NCI-H345 (cell line): ENCODE results near the gene ABHD4.
"Not testable (repeated sequence)": the region's sequence is repeated elsewhere in the genome, so short reads cannot be mapped to it uniquely, and the experiment has no call there.

ENCODE experiments used
- DNase-seq: peaks from one replicate; lab custom pipeline; 2025; lab: John Stamatoyannopoulos, UW

Gene ABHD4

DNA sequence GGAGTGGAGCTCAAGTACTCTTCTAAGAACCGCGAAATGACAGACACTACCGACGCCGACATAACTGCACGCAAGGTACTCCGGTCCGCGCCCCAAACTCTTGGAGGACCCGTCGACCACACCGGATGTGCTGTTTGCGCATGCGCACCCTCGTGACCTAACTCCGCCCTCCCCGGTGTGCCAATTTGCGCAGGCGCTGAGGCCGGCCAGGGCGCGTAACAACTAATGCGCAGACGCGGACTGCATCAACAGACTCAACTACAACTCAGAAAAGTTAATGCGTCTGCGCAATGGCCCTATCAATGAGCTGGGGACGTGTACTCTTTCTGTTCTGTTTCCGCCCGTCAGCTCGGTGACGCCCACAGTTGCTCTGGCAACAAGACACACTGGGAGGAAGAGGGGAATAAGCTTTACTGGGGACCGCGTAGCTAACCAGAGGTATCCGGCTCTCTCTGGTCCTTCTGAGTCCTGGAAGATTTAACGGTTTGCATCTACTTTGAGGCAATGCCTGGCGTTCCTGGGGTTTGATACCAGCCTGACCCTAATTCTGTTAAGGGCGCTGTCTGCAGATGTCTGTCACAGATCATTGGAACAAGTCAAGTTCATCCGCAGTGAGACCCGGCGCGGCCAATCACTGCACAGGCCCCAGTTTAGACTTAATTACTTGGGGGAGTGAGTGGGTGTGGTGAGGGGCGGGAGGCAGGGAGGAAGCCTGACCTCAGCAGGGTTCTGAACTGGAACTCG is 8.8 kb upstream of the ABHD4 start, which contains the start of gene DAD1:
DAD1 (minus strand) TSS at position 129 of the 744 bp plus-strand sequence; CDS start at position 62, 67 bp downstream.
- peak; percentile 99 for DNase-seq

DNA sequence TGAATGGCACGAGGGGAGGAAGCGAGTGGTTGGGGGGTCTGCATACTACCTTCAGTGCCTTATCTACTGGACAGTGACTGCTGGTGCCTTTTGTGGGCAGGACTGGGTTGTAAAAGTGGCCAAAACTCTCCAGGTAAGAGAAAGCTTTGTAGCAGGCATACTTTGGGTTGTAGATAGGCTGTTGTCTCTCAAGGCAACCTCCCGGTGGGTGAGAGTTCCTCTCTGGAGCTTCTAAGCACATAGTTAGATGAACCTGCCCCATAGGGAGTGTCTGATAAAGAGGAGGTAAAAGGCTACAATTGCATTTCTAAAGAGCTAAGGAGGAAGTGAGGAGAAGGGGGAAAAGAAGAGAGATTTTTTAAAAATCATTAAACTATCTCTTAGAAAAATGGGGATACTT is 4.9 kb upstream of the ABHD4 start:
- DNase-seq = no peak

DNA sequence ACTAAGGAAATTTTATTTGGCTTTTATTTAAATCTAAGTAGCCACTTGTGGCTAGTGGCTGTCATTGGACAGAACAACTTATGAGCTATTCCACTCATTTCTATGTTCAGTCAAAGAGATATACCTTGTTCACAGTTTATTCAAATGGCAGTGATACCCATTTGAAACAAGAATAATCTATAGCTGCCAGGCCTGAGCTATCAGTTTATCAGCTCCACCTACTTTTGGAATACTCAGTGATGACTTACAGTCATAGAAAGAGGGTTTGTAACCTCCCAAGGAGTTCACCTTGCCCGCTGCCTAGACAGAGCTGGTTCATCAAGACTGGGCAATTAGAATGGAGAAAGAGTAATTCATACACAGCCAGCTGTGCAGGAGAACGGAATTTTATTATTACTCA is 4.5 kb upstream of the ABHD4 start:
- no peak for DNase-seq

DNA sequence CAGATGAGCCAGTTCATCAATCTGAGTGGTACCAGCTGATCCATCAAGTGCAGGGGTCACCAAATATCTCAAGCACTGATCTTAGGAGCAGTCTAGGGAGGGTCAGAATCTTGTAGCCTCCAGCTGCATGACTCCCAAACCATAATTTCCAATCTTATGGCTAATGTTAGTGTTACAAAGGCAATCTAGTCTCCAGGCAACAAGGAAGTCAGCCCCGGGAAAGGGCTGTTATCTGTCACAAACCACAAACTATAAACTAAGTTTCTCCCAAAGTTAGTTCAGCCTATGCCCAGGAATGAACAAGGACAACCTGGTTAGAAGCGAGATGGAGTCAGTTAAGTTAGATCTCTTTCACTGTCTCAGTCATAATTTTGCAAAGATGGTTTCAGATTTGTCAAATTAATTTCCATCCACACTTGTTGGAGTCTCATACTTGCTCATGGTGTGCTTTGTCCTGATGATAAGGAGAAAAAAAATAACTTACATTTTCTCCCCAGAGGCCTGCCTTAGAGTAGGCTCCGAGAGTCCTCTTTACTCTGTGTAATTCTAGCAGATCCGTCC is 3.9 kb upstream of the ABHD4 start:
- no peak for DNase-seq

DNA sequence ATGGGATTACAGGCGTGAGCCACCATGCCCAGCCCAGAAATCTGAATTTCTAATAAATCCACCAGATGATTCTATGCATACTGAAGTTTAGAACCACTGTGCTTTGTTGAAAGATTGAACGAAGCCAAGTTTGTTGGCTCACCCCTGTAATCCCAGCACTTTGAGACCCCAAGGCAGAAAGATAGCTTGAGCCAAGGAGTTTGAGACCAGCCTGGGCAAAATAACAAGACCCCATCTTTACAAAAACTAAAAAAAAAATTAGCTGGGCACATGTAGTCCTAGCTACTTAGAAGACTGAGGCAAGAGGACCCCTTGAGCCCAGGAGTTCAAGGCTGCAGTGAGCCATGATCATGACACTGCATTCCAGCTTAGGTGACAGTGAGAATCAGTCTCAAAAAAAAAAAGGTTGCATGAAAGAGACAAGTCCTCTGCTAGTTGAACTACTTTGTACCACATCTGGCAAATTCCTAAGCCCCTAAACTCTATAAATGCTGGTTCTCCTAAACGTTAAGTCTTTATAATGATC is 1.7 kb upstream of the ABHD4 start:
- no peak for DNase-seq

DNA sequence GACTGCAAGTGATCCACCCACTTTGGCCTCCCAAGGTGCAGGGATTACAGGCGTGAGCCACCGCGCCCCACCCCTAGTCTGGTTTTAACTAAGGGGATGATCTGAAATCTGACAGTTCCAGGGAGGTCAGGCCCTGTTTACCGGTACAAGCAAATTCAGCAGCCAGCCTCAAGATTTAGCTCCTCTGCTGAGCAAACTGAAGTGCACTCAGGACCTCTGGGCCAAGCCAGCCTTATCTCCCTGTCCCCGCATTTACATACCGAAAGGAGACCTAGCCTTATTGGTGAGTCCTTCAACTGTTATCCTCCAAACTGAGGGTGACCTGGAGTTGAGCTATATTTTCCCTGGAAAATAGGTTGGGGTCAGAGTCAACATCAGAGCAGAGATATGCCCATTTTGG is 835 bp upstream of the ABHD4 start:
- no peak for DNase-seq

DNA sequence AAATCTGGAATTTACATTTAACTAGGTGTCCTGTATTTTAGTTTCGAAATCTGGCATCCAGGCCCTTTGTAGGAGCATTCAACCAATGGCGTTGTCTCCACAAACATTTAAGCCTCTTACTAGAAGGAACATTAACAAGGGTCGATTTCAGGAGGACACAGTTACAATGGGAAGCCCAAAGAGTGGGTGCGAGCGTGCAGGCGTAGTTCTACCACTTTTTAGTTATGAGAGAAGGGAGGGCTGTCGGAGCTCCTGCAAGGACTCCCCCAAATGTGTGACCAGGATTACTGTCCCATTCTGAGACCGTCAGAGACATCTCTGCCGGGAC is 365 bp upstream of the ABHD4 start:
- no peak for DNase-seq

DNA sequence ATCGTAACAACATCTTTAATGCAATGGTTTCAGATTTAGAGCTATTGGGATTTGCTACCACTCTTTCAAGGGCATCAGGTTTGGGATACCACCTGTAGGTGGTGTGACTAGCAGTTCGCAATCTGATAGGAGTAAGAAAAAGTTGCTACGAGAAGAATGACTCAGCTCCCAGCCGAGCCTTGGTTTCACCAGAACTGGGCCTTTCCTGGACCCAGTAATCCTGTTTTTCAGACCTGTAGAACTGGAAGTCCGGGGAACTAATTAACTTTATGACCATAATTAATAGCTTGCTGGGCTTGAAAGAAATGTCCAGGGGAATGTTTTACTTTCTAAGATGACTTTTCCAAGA is 770 bp downstream of the ABHD4 start:
- DNase-seq = peak; percentile 35

DNA sequence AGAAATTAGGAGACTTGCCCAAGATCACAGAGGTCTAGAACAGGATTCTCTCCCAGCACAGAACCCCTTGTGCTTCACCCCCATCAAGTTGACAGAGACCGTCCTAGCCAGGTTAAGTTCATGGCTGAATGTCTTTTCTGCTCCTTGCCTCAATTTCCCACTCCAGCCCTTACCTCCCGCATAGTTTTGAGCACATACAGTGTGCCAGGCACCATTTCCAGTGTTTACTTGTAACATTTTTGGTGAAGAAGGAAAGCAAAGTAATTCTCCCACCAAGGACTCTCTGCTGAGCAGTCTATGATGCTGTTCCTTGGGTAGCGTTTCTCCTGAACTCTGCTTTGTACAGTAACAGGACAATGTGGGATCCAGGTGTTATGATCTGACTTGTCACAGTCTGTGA is 1.2 kb downstream of the ABHD4 start:
- no peak for DNase-seq

DNA sequence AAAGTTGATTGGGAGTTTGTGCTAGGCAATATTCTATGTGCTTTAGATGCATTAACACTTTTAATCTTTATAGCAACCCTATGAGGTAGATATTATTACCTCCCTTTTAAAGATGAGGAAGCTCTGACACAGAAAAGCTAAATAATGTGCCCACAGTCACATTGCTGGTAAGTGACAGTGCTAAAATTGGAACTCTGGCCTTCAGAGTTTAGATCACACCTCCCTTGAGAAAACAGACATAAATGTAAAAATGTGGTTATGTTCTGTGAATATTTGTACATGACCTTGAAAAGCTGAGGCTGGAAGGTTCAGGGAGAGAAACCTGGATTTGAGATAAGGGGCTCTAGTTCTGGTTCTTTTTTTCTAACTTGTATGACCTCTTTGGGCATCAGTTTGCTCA is 1.9 kb downstream of the ABHD4 start:
- DNase-seq = no peak

DNA sequence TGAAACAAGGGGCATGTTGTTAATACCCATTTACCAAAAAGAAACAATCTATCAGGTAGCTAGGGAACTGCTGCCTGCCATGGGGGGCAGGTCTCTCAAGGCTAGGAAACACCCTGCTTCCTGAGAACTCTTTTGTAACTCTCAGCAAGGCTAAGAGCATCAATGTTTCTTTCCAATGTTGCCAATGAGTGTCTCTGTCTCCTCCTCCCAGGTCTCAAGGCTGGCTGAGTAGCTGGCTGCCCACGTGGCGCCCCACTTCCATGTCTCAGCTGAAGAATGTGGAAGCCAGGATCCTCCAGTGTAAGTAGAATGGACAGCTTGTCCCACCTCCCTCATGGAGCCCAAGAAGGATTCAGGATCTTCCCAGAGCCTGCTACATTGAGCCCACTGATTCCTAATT is 3.4 kb downstream of the ABHD4 start:
- no peak for DNase-seq

DNA sequence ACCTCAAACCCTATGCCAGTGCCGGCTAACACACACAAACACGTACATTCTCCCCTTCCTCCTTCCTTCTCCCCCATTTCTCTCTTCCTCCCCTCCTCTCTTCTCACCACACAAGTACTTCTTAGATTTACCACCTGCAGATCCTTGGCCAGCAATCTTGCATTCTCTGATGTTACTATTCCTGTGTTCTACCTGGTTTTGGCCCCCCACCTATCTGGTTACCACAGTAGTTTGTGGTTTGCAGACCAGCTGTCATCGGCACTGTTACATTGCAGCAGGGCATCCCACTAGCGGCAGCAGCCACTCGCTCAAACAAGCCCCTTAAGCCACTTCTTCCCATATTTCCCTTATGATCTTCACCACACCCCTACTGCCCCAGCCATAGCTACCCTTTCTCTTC is 3.9 kb downstream of the ABHD4 start:
- DNase-seq = no peak

DNA sequence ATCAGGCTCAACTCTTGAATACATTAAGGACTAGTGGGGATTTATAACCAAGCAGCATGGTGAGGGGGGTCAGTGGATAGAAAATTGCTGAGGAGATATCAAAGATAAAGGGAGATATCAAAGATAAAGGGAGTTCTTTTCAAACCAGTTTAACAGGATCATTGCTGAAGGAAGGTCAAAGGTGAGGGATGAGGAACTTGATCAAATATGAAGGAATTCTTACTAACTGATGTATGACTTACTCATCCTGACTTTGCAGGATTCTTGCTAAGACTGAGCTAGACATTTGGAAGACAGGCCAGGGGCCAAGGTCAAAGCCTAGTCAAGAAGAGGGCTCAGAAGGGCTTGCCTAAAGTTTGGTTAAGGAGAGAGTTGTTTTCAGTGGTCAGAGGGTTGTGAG is 4.8 kb downstream of the ABHD4 start:
- DNase-seq = no peak

DNA sequence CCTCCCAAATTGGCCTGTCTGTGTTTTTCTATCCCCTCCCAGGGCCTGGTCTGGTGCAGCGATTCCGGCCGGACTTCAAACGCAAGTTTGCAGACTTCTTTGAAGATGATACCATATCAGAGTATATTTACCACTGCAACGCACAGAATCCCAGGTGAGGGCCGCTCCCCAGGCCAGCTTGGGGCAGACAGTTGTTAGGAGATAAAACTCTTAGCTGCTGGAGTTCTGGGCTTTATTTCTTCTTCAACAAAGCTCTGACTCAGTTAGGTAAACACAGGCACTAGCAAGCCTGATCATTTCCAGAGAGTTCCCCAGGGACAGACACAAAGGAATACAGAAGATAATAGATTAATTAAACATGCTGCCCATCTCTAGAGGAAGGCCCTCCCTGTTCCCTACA is 8.3 kb downstream of the ABHD4 start:
- peak; percentile 48 for DNase-seq

DNA sequence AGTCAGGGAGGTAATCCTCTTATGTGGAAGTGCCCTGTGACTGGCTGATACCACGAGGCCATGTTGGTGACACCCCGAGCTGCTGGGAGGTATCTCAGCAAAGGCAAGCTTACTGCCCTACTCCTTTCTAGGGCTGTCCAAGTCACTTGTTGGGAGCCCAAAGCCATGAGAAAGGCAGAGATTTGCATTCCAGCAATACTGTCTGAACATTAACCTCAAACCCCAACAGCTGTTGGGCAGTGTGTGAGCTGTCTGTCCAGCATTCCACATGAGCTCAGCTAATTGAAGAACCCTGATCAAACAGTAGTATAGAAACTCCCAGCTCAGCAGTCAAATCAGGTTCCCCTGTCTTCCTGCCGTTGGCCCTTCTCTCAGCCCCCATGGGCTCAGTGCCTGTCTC is 9.2 kb downstream of the ABHD4 start:
- no peak for DNase-seq

DNA sequence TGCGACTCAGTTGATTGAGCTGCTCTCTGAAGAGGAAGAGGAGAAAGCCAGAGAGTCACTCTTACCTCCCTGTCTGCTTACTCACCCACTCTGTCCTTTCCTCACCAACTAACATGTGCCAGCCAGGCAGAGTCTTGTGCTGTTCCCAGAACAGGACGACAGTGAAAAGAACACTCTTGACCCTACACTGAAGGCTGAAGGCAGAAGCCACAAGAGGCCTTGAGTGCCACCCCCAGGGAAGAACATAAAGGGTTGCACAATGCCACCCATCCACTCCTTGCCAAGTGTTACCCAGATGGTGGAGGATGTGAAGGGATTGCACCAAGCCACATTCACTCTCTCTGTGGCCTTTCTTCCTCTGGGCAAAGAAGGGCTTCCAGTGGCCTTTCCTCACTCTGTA is 12.8 kb downstream of the ABHD4 start:
- no peak for DNase-seq

DNA sequence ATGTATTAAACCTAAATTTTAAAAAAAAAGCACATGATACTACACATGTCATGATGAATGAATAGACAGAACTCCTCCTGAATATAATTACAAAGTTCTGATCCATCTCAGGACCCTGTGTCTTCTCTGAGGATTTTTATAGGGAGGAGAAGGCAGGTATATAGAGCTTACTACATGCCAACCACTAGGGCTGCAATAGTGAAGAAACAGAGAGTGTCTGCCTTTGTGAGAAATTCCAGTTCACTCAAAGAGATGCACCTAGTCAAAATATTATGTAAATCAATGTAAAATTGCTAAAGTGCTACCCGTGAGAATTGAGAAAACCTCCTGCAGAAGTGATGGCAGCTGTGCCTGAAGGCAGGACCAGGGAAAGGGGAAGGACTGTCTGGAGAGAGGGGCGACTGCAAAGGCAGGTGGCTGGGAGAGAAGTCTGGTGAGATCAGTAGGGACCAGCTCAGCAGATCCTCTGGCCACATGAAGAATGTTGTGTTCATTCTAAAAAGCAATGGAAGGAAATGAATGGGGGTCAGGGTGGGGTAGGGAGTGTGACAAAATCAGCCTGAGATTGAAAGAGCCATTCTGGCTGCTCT is 15.1 kb downstream of the ABHD4 start:
- DNase-seq = no peak

DNA sequence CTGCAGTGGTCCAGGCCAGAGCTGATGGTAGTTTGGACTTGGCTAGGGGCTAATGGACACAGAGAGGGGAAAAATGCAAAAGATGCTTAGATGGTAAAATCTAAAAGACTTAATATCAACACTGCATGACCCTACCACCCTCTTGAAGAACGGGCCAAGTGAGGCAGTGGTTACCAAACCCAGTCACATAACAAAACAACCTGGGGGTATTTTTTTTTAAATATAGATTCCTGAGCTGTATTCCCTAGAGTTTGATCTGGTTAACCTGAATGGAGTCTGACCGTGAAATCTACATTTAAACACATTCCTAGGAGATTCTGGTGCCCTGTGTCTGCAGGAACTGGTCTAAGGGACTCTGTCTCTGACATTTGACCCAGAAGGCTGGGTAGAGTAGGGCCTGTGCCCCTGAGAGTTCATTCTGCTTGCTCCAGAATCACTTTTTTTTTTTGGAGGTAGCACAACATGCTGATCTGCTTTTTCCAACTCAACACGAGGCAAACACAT is 15.7 kb downstream of the ABHD4 start:
- DNase-seq = no peak

DNA sequence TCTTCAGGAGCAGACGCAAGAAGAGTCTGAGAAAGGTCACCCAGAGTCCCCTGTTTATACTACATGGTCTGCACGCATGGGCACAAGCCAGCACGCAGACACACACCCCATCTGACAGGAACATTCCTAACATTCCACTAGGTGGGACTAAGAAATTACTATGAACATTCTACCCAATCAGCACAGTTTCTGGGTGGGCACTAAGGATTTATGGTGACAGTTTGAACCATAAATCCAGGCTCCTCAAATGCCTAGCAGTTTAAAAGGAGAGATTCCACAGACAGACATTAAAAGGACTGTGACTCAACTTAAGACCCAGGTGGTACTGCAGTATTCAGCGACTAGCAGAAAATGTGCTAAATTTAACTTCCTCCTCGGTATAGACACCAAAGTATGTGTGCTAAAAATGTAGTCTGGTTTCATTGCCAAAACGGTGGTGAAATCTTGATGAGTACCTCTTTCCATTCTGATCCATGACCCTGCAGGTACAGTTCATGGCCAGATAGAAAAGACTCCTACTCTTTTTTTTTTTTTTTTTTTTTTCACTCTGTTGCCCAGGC is 16.2 kb downstream of the ABHD4 start:
- DNase-seq = no peak

DNA sequence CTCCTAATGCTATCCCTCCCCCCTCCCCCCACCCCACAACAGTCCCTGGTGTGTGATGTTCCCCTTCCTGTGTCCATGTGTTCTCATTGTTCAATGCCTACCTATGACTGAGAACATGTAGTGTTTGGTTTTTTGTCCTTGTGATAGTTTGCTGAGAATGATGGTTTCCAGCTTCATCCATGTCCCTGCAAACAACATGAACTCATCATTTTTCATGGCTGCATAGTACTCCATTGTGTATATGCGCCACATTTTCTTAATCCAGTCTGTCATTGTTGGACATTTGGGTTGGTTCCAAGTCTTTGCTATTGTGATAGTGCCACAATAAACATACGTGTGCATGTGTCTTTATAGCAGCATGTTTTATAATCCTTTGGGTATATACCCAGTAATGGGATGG is 17.7 kb downstream of the ABHD4 start:
- not testable (repeated sequence) for DNase-seq

DNA sequence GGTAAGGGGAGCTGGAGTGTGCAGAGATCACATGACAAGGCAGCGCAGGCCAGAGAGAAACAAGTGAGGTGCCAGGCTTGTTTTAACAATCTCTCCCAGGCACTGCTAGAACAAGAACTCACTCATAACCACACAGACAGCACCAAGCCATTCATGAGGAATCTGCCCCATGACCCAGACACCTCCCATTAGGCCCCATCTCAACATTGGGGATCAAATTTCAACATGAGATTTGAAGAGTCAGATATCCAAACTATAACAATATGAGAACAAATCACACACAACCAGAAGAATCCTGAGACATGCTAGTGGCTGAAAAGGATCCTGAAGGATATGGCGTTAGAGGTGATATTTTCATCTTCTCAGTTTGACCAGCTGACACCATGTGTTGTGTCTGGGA is 24.2 kb downstream of the ABHD4 start:
- DNase-seq = no peak

DNA sequence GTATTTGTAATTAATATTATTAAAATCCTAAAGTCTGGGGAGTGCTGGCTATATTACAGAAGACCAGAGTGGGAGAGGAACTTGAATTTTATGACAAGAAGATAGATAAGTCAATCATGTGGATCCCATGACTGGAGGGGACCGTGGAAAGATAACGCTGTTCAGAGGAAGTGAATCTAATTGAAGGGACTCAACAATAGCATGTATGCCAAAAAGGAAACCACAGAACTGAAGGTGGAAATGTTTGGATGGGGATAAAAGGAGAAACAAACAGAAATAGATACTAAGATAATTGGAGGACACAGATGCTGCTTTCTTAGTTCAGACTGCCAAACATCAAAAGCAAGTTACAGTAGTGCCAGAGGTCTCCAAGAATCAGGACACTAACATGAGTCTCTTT is 24.9 kb downstream of the ABHD4 start:
- DNase-seq = no peak

DNA sequence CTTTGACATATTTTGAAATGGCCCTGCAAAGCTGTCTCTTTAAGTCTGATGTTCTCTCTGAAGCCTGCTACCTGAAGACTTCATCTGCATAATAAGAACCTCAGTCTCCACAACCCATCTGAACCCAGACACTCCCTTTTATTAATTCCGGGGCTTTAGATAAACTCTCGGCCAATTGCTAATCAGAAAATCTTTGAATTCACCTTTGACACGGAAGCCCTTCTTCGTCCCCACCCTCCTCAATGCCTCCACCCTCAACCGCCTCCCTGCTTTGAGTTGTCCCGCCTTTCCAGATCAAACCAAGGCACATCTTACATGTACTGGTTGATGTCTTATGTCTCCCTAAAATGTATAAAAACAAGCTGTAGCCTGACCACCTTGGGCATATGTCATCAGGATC is 28.5 kb downstream of the ABHD4 start:
- no peak for DNase-seq
